GM12874 (cell line): ENCODE data around the gene SECISBP2L.

Experiments
- CTCF ChIP-seq: IDR thresholded peaks from 2 replicates; pipeline ENCODE4 v1.5.1; 2011; ENCODE audit warnings: low read depth, mild to moderate bottlenecking, control low read depth, low read length, moderate library complexity; ENCODE audit not compliant: insufficient read depth

The SECISBP2L gene

GRCh38 chr15:49038382-49038781, 7.9 kb downstream of the SECISBP2L start:
- no peak for TF ChIP-seq CTCF

GRCh38 chr15:49037546-49037940, 8.7 kb downstream of the SECISBP2L start:
- no peak for TF ChIP-seq CTCF

GRCh38 chr15:49036650-49037545, 9.3 kb downstream of the SECISBP2L start:
- TF ChIP-seq CTCF = no peak

- no peak for TF ChIP-seq CTCF
These were observed 10.4 kb downstream of the SECISBP2L start for GRCh38 chr15:49035825-49036224.

GRCh38 chr15:49032601-49033145, 13.6 kb downstream of the SECISBP2L start:
- no peak for TF ChIP-seq CTCF

- no peak for TF ChIP-seq CTCF
These were observed 14.4 kb downstream of the SECISBP2L start for GRCh38 chr15:49031804-49032203.

- no peak for TF ChIP-seq CTCF
These were observed 19.5 kb downstream of the SECISBP2L start for GRCh38 chr15:49026700-49027099.
